ENCODE data around the gene ATG14. TPM values are rescaled to one million over a fixed set of nuclear protein-coding genes. Genes with fewer than 3 reads are reported as not detected.
A peak's percentile ranks its signal among the peaks of the same experiment; 100 is the strongest.

The ATG14 gene
- polyA plus RNA-seq, 2 of the 4 experiments (the other 2 are of a cell fraction): 5.9 to 7.4 TPM

- Histone ChIP-seq H3K27ac (no peak overlapping the region), H3K4me3 (no peak overlapping the region), H3K4me1 (peaks cover 51% of the 10 kb centered on the region), H3K9me3 (no peaks in the 10 kb centered on the region), H3K4me2 (no peak overlapping the region)
- DNase-seq (ENCODE audit: low read depth in 1 of 2, low spot score in 1 of 2) (no peak), FAIRE-seq (no peak), ATAC-seq (no peak)
- 82% methylated on average over 2 of the region's 2 CpGs for WGBS (ENCODE audit: missing lambda C conversion rate)
- TF ChIP-seq REST (IDR thresholded peaks at IDR 0.05): no peak
- no peak for TF ChIP-seq ZFP36 (IDR thresholded peaks at IDR 0.05; ENCODE audit: borderline replicate concordance, partially characterized antibody)
- no peak for TF ChIP-seq ZC3H11A (IDR thresholded peaks at IDR 0.05)
- no peak for TF ChIP-seq FOSB (CRISPR knock-in tag; IDR thresholded peaks at IDR 0.05)
- CTCF ChIA-PET: no interaction called here
- POLR2A ChIA-PET: no interaction called here
These were observed 40.3 kb upstream of the ATG14 start for GRCh38 chr14:55451950-55452349.

- no peak overlapping the region for H3K4me2 ChIP-seq
These were observed 39.8 kb upstream of the ATG14 start for GRCh38 chr14:55451398-55451797.

GRCh38 chr14:55450987-55451386 lies 39.4 kb upstream of the ATG14 start:
- Histone ChIP-seq H3K9me3 (no peaks in the 10 kb centered on the region), H3K4me1 (peaks cover 60% of the 10 kb centered on the region), H3K27ac (peak overlapping the region in 1 of 2 experiments; percentile 88; a peak in 1 of 6 replicates), H3K4me3 (no peak overlapping the region), H3K4me2 (no peak overlapping the region)
- FAIRE-seq (no peak), ATAC-seq (no peak), DNase-seq (ENCODE audit: low read depth in 1 of 2, low spot score in 1 of 2) (no peak)
- no peak for TF ChIP-seq SREBF2 (IDR thresholded peaks at IDR 0.05)
- no peak for TF ChIP-seq ZNF302 (CRISPR knock-in tag; IDR thresholded peaks at IDR 0.05)
- TF ChIP-seq MYC (IDR thresholded peaks at IDR 0.05; ENCODE audit: borderline replicate concordance, low read length): no peak
- no peak for TF ChIP-seq HOXB5 (CRISPR knock-in tag; IDR thresholded peaks at IDR 0.05)
- TF ChIP-seq E2F6 (IDR thresholded peaks at IDR 0.05; ENCODE audit: borderline replicate concordance, low read depth): no peak
- no peak for TF ChIP-seq ELK1 (IDR thresholded peaks at IDR 0.05; ENCODE audit: low read depth, low read length)
- no peak for TF ChIP-seq ZC3H11A (IDR thresholded peaks at IDR 0.05)
- ChIA-PET POLR2A (no interaction called here), CTCF (interaction anchor here (0.7 to 1.3 kb wide), 3 partner anchors 9 to 889 kb away, joined by 3 to 4 read pairs (median 3); no protein-coding TSS in a partner anchor)

More at GRCh38 chr14:55451398-55451797, 39.8 kb upstream of the ATG14 start:
- ChIA-PET CTCF (no interaction called here), POLR2A (no interaction called here)
- Histone ChIP-seq H3K9me3 (no peaks in the 10 kb centered on the region), H3K4me1 (peaks cover 56% of the 10 kb centered on the region), H3K27ac (peak overlapping the region in 1 of 2 experiments; percentile 14; a peak in 1 of 6 replicates), H3K4me3 (no peak overlapping the region)
- TF ChIP-seq NPAS2 (CRISPR knock-in tag; IDR thresholded peaks at IDR 0.05; ENCODE audit: borderline replicate concordance) (no peak), FOXS1 (CRISPR knock-in tag; IDR thresholded peaks at IDR 0.05) (no peak)
- FAIRE-seq (no peak), DNase-seq (ENCODE audit: low read depth in 1 of 2, low spot score in 1 of 2) (no peak), ATAC-seq (no peak)
- WGBS (ENCODE audit: missing lambda C conversion rate): 84% methylated on average over 4 of the region's 4 CpGs

- POLR2A ChIA-PET: no interaction called here
- H3K4me2 ChIP-seq: no peak overlapping the region
- TF ChIP-seq ZC3H11A (IDR thresholded peaks at IDR 0.05) (no peak), RNF2 (IDR thresholded peaks at IDR 0.05; ENCODE audit: borderline replicate concordance, low read depth) (no peak), ATOH8 (CRISPR knock-in tag; IDR thresholded peaks at IDR 0.05; ENCODE audit: low read depth) (no peak)
- no peaks in the 10 kb centered on the region for H3K9me3 ChIP-seq
- no peak for DNase-seq (ENCODE audit: low read depth in 1 of 2, low spot score in 1 of 2)
- H3K4me3 ChIP-seq: no peak overlapping the region
- no peak for FAIRE-seq
- CTCF ChIA-PET: interaction anchor here (0.7 to 1.3 kb wide), 4 partner anchors 9 to 889 kb away, joined by 3 to 4 read pairs (median 4); no protein-coding TSS in a partner anchor
- WGBS (ENCODE audit: missing lambda C conversion rate): 75% methylated on average over 3 of the region's 3 CpGs
- H3K4me1 ChIP-seq: peaks cover 62% of the 10 kb centered on the region
- no peak for ATAC-seq
- peak overlapping the region in 1 of 2 experiments; percentile 88; a peak in 2 of 6 replicates for H3K27ac ChIP-seq
These were observed 38.9 kb upstream of the ATG14 start for GRCh38 chr14:55450539-55450938.

Data from A549 (cell line).